Progenitor cell of endocrine pancreas (in vitro differentiated cells): ENCODE data around the gene PPP1R3F. TPM values are rescaled to one million over a fixed set of nuclear protein-coding genes. Genes with fewer than 3 reads are reported as not detected.

Source experiments
- DNase-seq: peaks from one replicate; pipeline ENCODE4 v3.0.0; 2021; ENCODE audit warnings: low spot score; ENCODE audit not compliant: unreplicated experiment
- H3K27ac Mint-ChIP-seq: 2 replicates; pipeline ENCODE4 v1.8.0; 2021; ENCODE audit warnings: mild to moderate bottlenecking, moderate library complexity, mixed read lengths
- H3K27me3 Mint-ChIP-seq: 2 replicates; pipeline ENCODE4 v1.8.0; 2021; ENCODE audit warnings: mixed read lengths
- H3K36me3 Mint-ChIP-seq: 2 replicates; pipeline ENCODE4 v1.8.0; 2022; ENCODE audit warnings: mixed read lengths; ENCODE audit not compliant: insufficient read depth
- H3K4me1 Mint-ChIP-seq: 2 replicates; pipeline ENCODE4 v1.8.0; 2021; ENCODE audit warnings: low read depth, mixed read lengths
- H3K4me3 Mint-ChIP-seq: 2 replicates; pipeline ENCODE4 v1.8.0; 2021; ENCODE audit warnings: low read depth, mild to moderate bottlenecking, moderate library complexity, mixed read lengths
- H3K9me3 Mint-ChIP-seq: 2 replicates; pipeline ENCODE4 v1.8.0; 2021; ENCODE audit warnings: low read depth, mixed read lengths
- total RNA-seq: library from RNA; stranded (reverse); gene quantifications from 2 replicates; pipeline ENCODE4 v1.2.1, GENCODE V29; 2021
- TF ChIP-seq, protein P1 (sequence below): fragments of 200-600 bp; sonication (generic); IDR thresholded peaks from one replicate; pipeline ENCODE4 v1.5.0; 2021; ENCODE audit warnings: antibody characterized with exemption, mild to moderate bottlenecking; ENCODE audit not compliant: unreplicated experiment

PPP1R3F gene
- total RNA-seq, 1 donor from 2014 or later = 10.2 TPM

DNA sequence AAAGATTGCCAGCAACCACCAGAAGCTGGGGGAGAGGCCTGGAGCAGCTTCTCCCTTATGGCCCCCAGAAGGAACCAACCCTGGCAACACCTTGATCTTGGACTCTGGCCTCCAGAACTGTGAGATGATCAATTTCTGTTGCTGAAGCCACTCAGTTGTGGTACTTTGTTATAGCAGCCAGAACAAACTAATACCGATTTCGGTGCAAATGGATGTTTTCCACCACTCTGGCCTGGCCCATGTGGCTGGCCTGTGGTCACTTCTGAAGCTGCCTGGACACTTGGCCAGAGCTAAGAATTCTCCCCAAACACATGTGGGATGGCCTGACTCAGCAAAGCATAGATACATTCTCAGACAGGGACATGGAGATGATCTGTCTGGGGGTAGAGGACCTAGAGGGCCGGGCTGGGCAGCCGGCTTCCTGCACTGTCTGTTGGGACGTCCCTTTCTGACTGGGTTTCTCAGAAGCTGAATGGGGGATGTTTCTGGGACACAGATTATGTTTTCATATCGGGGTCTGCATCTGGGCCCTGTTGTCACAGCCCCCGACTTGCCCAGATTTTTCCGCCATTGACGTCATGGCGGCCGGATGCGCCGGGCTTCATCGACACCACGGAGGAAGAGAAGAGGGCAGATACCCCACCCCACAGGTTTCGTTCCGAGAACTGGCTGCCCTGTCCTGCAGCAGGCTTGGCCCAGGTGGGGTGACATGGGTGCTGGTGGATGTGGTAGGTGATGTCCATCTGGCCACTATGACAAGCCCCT, 9.2 kb upstream of the PPP1R3F start:
- no peak overlapping the region for H3K27ac Mint-ChIP-seq
- no peaks in the 10 kb centered on the region for H3K4me1 Mint-ChIP-seq
- peaks cover 3% of the 10 kb centered on the region for H3K27me3 Mint-ChIP-seq
- H3K4me3 Mint-ChIP-seq = no peak overlapping the region
- H3K9me3 Mint-ChIP-seq = peaks cover 27% of the 10 kb centered on the region
- TF ChIP-seq, protein P1, sequence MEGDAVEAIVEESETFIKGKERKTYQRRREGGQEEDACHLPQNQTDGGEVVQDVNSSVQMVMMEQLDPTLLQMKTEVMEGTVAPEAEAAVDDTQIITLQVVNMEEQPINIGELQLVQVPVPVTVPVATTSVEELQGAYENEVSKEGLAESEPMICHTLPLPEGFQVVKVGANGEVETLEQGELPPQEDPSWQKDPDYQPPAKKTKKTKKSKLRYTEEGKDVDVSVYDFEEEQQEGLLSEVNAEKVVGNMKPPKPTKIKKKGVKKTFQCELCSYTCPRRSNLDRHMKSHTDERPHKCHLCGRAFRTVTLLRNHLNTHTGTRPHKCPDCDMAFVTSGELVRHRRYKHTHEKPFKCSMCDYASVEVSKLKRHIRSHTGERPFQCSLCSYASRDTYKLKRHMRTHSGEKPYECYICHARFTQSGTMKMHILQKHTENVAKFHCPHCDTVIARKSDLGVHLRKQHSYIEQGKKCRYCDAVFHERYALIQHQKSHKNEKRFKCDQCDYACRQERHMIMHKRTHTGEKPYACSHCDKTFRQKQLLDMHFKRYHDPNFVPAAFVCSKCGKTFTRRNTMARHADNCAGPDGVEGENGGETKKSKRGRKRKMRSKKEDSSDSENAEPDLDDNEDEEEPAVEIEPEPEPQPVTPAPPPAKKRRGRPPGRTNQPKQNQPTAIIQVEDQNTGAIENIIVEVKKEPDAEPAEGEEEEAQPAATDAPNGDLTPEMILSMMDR = no peak
- DNase-seq = no peak
- no peaks in the 10 kb centered on the region for H3K36me3 Mint-ChIP-seq

DNA sequence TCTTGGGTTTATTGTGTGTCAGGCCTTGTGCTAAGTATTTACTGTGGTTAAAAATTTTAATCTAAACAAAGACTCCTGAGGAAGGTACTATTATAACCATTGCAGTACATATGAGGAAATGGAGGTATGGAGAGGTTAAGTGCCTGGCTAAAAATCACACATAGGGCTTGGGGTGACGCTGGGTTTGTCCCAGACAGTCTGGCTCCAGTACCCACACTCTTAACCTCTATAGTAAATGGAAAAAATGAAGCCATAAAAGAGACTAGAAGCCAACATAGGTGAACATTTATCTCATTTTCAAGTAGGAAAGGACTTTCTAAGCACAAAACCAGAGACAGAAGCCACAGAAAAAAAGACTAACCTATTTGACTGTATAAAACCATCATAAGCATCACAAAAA, 7.0 kb upstream of the PPP1R3F start:
- H3K4me1 Mint-ChIP-seq = no peaks in the 10 kb centered on the region
- H3K27ac Mint-ChIP-seq = no peak overlapping the region
- no peak for DNase-seq
- H3K9me3 Mint-ChIP-seq = peaks cover 32% of the 10 kb centered on the region
- TF ChIP-seq, protein P1 = no peak
- peaks cover 3% of the 10 kb centered on the region for H3K27me3 Mint-ChIP-seq
- no peak overlapping the region for H3K4me3 Mint-ChIP-seq
- H3K36me3 Mint-ChIP-seq = no peaks in the 10 kb centered on the region

DNA sequence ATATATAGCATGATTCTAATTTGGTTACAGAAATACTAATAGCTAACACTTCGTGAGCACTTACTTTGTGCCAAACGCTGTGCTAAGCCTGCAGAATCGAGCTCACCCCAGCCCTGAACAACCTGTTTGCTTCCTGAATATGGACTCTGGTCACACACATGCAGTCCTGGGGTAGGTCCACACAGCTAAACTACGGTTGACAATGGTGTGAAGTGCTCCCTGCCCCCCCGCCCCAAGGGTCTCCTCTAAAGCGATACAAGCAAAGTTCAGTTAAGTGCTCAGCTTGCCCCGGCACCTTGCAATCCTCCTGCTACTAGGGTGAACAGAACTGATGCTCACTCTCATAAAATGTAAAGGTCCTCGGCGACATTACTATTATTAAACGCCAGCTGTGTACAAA, 6.0 kb upstream of the PPP1R3F start:
- TF ChIP-seq, protein P1 = no peak
- DNase-seq = no peak
- no peak overlapping the region for H3K4me3 Mint-ChIP-seq
- H3K4me1 Mint-ChIP-seq = peaks cover 3% of the 10 kb centered on the region
- peaks cover 3% of the 10 kb centered on the region for H3K27me3 Mint-ChIP-seq
- H3K9me3 Mint-ChIP-seq = peaks cover 36% of the 10 kb centered on the region
- no peaks in the 10 kb centered on the region for H3K36me3 Mint-ChIP-seq
- H3K27ac Mint-ChIP-seq = no peak overlapping the region

DNA sequence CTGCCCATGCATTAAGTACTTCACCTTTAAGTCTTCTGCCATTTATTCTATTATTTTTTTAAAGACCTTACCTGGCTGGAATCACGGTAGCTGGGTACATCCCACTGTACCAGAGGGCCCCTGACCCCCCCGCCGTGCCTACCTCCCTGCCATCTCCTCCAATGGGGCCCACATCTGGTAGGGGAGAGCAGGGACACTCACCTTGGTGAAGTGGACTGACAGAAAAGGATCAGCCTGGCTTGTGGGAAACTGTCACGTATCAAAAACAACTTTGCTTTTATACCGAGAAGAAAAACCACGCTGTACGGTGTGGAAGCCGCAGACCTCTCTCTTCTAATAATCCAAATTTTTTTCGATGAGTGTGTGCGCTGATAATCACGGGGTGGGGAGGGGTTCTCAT, 5.1 kb upstream of the PPP1R3F start, which contains the start of gene FOXP3:
Gene FOXP3, minus strand, starts transcription at position 251 of the 400 bp plus-strand sequence. CDS start 6,205 bp downstream, outside the sequence.
- Mint-ChIP-seq H3K36me3 (no peaks in the 10 kb centered on the region), H3K4me3 (no peak within 1 kb of the TSS), H3K9me3 (peaks cover 31% of the 10 kb centered on the region), H3K27ac (no peak within 1 kb of the TSS), H3K4me1 (peaks cover 5% of the 10 kb centered on the region), H3K27me3 (no peaks in the 10 kb centered on the region)
- no peak for DNase-seq
- TF ChIP-seq, protein P1 = no peak

DNA sequence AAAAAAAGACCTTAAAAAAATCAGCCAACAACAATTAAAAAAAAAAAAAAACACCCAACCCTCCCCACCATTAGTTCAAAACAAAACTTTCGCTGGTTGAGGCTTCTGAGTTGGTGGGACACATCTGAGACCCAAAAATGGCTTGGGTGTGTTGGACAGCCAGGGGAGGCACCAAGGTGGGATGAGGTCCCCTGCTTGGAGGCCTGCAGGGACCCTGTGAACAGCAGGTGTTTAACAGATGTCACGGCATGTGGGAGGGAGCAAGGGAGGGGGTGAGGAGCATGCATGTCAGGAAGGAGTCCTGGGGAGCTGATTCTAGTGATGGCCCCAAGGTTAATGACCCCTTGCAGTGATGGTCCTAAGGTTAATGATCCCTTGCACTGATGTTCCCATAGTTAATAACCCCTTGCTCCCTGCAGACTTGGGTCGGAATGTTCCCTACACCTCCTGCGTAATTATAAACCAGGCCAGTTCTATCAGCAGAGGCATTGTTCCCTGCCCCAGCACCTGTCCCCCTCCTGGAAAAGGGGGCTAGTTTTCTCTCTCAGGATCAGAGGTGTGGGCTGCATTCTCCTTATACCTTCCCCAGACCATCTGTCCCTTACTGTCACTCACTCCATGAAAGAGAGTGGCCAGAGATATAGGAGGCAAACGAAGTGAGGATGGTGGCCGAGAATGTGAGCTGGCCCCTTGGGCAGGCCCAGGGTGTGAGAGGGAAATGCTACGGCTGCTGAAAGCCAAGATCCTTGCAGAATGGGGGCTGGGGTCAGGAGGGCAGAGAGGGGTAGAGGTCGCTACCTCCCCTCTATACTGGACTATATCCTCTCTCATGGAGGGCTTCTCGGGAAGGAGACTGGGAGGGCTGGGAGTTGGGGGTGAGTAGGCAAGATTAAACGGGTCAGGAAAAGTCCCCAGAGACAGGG, 2.8 kb upstream of the PPP1R3F start:
- Mint-ChIP-seq H3K4me1 (peaks cover 12% of the 10 kb centered on the region), H3K9me3 (peaks cover 32% of the 10 kb centered on the region), H3K36me3 (peaks cover 5% of the 10 kb centered on the region), H3K4me3 (no peak overlapping the region), H3K27ac (no peak overlapping the region), H3K27me3 (no peaks in the 10 kb centered on the region)
- no peak for DNase-seq
- TF ChIP-seq, protein P1 = no peak
